PC-9 (cell line): Measurements from ENCODE around the gene TMEM240. TPM values are rescaled to one million over a fixed set of nuclear protein-coding genes. Genes with fewer than 3 reads are reported as not detected.
"Not testable (repeated sequence)": the region's sequence is repeated elsewhere in the genome, so short reads cannot be mapped to it uniquely, and the experiment has no call there.

Source experiments
- BruUV-seq: library from RNA; stranded (reverse); fragments of 400-500 nt; replicated peaks from 2 replicates; lab custom pipeline; 2021; lab: Mats Ljungman, UMichigan
- CTCF ChIA-PET: fragments of 300-600 bp; sonication (Branson Sonifier 250); formaldehyde crosslinking; loops from one replicate; lab custom pipeline; 2022; ENCODE audit warnings: antibody characterized with exemption; lab: Charles Lee
- POLR2A ChIA-PET: fragments of 300-600 bp; sonication (Branson Sonifier 250); formaldehyde crosslinking; loops from one replicate; lab custom pipeline; 2022; ENCODE audit warnings: antibody characterized with exemption; ENCODE audit not compliant: unreplicated experiment; lab: Charles Lee
- DNase-seq, 2 experiments: peaks; one replicate each; pipeline versions ENCODE4 v3.0.0 to v3.0.0-alpha.2; 2015 to 2022; ENCODE audit warnings: mixed read lengths in 1 of 2
- H2AFZ ChIP-seq: fragments of 200-600 bp; sonication (generic); 2 replicates; pipeline ENCODE4 v1.8.1; 2017; ENCODE audit warnings: antibody characterized with exemption
- H3F3A ChIP-seq: fragments of 200-600 bp; sonication (generic); 2 replicates; pipeline ENCODE4 v1.8.1; 2017; ENCODE audit warnings: antibody characterized with exemption, mild to moderate bottlenecking, low read depth; ENCODE audit not compliant: insufficient read depth
- H3K27ac ChIP-seq: fragments of 200-600 bp; sonication (generic); 2 replicates; pipeline ENCODE4 v1.6.1; 2016; ENCODE audit warnings: mixed run types
- H3K27me3 ChIP-seq: fragments of 200-600 bp; sonication (generic); 2 replicates; pipeline ENCODE4 v1.6.1; 2016; ENCODE audit warnings: low read depth, mixed run types; ENCODE audit not compliant: insufficient read depth
- H3K36me3 ChIP-seq: fragments of 200-600 bp; sonication (generic); 2 replicates; pipeline ENCODE4 v1.6.1; 2016; ENCODE audit warnings: low read depth, mixed run types
- H3K4me1 ChIP-seq: fragments of 200-600 bp; sonication (generic); replicated peaks from 2 replicates; pipeline ENCODE4 v1.6.1; 2016; ENCODE audit warnings: mixed run types; ENCODE audit not compliant: insufficient read depth
- H3K4me2 ChIP-seq: fragments of 200-600 bp; sonication (generic); 2 replicates; pipeline ENCODE4 v1.6.1; 2017; ENCODE audit warnings: mixed run types
- H3K4me3 ChIP-seq: fragments of 200-600 bp; sonication (generic); 2 replicates; pipeline ENCODE4 v1.6.1; 2016; ENCODE audit warnings: mixed run types
- H3K79me2 ChIP-seq: fragments of 200-600 bp; sonication (generic); 2 replicates; pipeline ENCODE4 v1.6.1; 2017; ENCODE audit warnings: low read depth, mixed run types
- H3K9me2 ChIP-seq: fragments of 200-600 bp; sonication (generic); 2 replicates; pipeline ENCODE4 v1.8.1; 2017; ENCODE audit warnings: mild to moderate bottlenecking; ENCODE audit not compliant: insufficient read depth
- H3K9me3 ChIP-seq: fragments of 200-600 bp; sonication (generic); 2 replicates; pipeline ENCODE4 v1.8.1; 2016; ENCODE audit warnings: low read depth; ENCODE audit not compliant: insufficient read depth
- H4K20me1 ChIP-seq: fragments of 200-600 bp; sonication (generic); 2 replicates; pipeline ENCODE4 v1.8.1; 2017; ENCODE audit not compliant: insufficient read depth
- CTCF ChIP-seq: fragments of 200-600 bp; sonication (generic); conservative IDR thresholded peaks from 2 replicates; pipeline ENCODE4 v1.6.1; 2017; ENCODE audit warnings: mixed run types, antibody characterized with exemption, mild to moderate bottlenecking, moderate library complexity
- EZH2 ChIP-seq: fragments of 200-600 bp; sonication (generic); IDR thresholded peaks from 2 replicates; pipeline ENCODE4 v1.8.0; 2017; ENCODE audit warnings: antibody characterized with exemption, low read depth
- intact Hi-C: fragments of 100-400 bp; cut with micrococcal nuclease; formaldehyde crosslinking; loops from one replicate; pipeline ENCODE4 v1.10.0; 2022; ENCODE audit not compliant: unreplicated experiment
- total RNA-seq: library from RNA; stranded (reverse); gene quantifications from 2 replicates; pipeline ENCODE4 v1.2.3, GENCODE V29; 2021

Gene TMEM240
- total RNA-seq, 1 experiment from 2014 or later = 8.3 TPM

GRCh38 chr1:1507305-1507704, 33.1 kb downstream of the TMEM240 start:
- intact Hi-C loops = loop anchor here (10.0 kb wide), 2 partner anchors 133 to 203 kb away; partner anchors contain the start of genes ACAP3, AURKAIP1 and PUSL1
- peaks cover 17% of the 10 kb centered on the region for H3K4me1 ChIP-seq
- no TSS peak for BruUV-seq
- DNase-seq = no peak
- POLR2A ChIA-PET = no interaction called here
- TF ChIP-seq CTCF = no peak
- no peak for TF ChIP-seq EZH2
- no peak overlapping the region for H3K4me3 ChIP-seq
- H3K27me3 ChIP-seq = no peaks in the 10 kb centered on the region
- H3K27ac ChIP-seq = no peak overlapping the region
- H2AFZ ChIP-seq = no peak overlapping the region
- no peak overlapping the region for H3K4me2 ChIP-seq
- H3K36me3 ChIP-seq = no peaks in the 10 kb centered on the region
- H3K9me3 ChIP-seq = no peaks in the 10 kb centered on the region
- no peaks in the 10 kb centered on the region for H4K20me1 ChIP-seq
- H3F3A ChIP-seq = peaks cover 25% of the 10 kb centered on the region
- CTCF ChIA-PET = no interaction called here
- H3K9me2 ChIP-seq = no peaks in the 10 kb centered on the region
- H3K79me2 ChIP-seq = peaks cover 11% of the 10 kb centered on the region

- not testable (repeated sequence) for H3K27me3 ChIP-seq, H4K20me1 ChIP-seq, H3K4me3 ChIP-seq, H3K27ac ChIP-seq, H3K36me3 ChIP-seq, BruUV-seq, DNase-seq, H3K79me2 ChIP-seq, H3K9me2 ChIP-seq, H2AFZ ChIP-seq, H3K9me3 ChIP-seq
- peak overlapping the region; percentile 63 for H3K4me2 ChIP-seq
- peaks cover 15% of the 10 kb centered on the region for H3K4me1 ChIP-seq
- intact Hi-C loops = loop anchor here (1.0 to 10.0 kb wide), 4 partner anchors 73 to 201 kb away; partner anchors contain the start of genes ACAP3, AURKAIP1 and PUSL1
- H3F3A ChIP-seq = peaks cover 24% of the 10 kb centered on the region
- CTCF ChIA-PET = interaction anchor here (0.6 to 1.3 kb wide), 3 partner anchors 58 to 343 kb away, joined by 5 to 6 read pairs (median 5); no protein-coding TSS in a partner anchor
- POLR2A ChIA-PET = interaction anchor here (0.5 to 0.6 kb wide), 3 partner anchors 72 to 134 kb away, joined by 3 to 7 read pairs (median 5); no protein-coding TSS in a partner anchor
Measured at GRCh38 chr1:1505801-1506200, 34.6 kb downstream of the TMEM240 start.

GRCh38 chr1:1505366-1505798, 35.0 kb downstream of the TMEM240 start:
- not testable (repeated sequence) for H3K79me2 ChIP-seq, H3K4me3 ChIP-seq, H3K9me2 ChIP-seq, H3K27ac ChIP-seq, H2AFZ ChIP-seq, H3K27me3 ChIP-seq, H3K9me3 ChIP-seq, H4K20me1 ChIP-seq, H3K36me3 ChIP-seq
- peak overlapping the region; percentile 63 for H3K4me2 ChIP-seq
- ChIA-PET POLR2A (interaction anchor here (0.5 to 0.6 kb wide), 3 partner anchors 72 to 133 kb away, joined by 3 to 7 read pairs (median 5); no protein-coding TSS in a partner anchor), CTCF (interaction anchor here (0.6 to 1.3 kb wide), 4 partner anchors 57 to 343 kb away, joined by 5 to 7 read pairs (median 6); no protein-coding TSS in a partner anchor)
- TF ChIP-seq CTCF = peak; percentile 53; the same call in 1 of the 2 replicates
- H3K4me1 ChIP-seq = peaks cover 11% of the 10 kb centered on the region
- TSS peak; percentile 72 for BruUV-seq
- intact Hi-C loops = loop anchor here (1.0 to 10.0 kb wide), 4 partner anchors 73 to 201 kb away; partner anchors contain the start of genes ACAP3, AURKAIP1 and PUSL1
- peaks cover 24% of the 10 kb centered on the region for H3F3A ChIP-seq
- peak in 1 of 2 experiments; percentile 42 for DNase-seq
